ENCODE results near the gene HAUS5.

Gene HAUS5

DNA sequence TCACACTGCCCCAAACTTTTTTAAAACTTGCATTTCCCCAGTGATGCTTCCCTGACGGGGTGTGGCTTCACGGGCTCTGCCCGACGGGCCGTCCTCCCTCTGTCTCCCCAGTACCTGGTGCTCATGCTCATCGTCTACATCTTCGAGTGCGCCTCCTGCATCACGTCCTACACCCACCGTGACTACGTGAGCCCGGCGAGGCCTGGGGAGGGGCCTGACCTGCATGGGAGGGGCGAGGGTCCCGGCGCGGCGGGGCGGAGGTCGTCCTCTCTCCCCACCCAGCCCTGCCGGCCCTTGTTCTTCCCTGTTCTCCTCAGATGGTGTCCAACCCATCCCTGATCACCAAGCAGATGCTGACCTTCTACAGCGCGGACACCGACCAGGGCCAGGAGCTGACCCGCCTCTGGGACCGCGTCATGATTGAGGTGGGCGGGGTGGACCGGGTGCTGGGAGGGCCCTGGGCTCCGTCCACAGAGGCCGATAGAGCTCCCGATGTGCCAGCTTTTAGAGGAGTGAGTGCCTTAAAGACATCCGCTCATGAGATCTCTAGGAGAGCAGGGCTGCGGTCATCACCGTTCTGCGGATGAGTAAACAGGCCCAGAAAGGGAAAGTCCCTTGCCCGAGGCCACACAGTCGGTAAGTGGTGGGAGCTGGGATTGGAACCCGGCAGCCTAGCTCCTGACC is 60.7 kb downstream of the HAUS5 start:
- peak in 1 of 4 experiments; percentile 9 for DNase-seq

Data from activated CD4-positive, CD25-positive, alpha-beta regulatory T cell (primary cell).